ENCODE results near the gene GPAT2. TPM values are rescaled to one million over a fixed set of nuclear protein-coding genes. Genes with fewer than 3 reads are reported as not detected.
"Not testable (repeated sequence)": the region's sequence is repeated elsewhere in the genome, so short reads cannot be mapped to it uniquely, and the experiment has no call there.

GPAT2 gene
- total and polyA plus RNA-seq, 2 of the 8 experiments (the other 6 are each of a cell fraction or from before 2014, with no cell fraction given), result 0.26 to 0.63 TPM

DNA sequence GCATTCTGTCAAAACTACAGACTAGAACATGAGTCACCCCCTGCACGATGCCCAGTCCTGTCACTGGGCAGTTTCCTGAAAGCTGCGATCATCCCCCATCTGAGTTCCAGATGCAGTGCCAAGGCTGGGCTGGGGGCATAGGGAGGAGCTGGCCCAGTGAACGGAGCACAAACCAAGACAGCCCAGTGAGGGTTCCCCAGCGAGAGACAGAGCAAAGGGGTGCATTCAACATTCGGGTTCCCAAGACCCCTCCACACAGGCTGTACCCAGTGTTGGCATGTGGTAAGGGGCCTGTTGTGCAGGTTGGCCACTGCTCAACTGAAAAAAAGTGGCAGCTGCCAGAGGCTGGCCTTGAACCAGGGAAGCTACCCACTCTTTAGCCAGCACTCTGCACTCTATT lies 35.6 kb upstream of the GPAT2 start:
- H3K79me1 ChIP-seq (ENCODE audit: low read depth, low read length); H3K4me1 ChIP-seq (replicated peaks in 1 of 4; ENCODE audit: control insufficient read depth in 3 of 4, insufficient read depth in 4 of 4, low read length in 3 of 4); H3K23me2 ChIP-seq (ENCODE audit: low read depth, low read length); H3K27ac ChIP-seq (ENCODE audit: low read depth, low read length); H2BK120ac ChIP-seq (replicated peaks; ENCODE audit: low read depth, low read length); H3K79me2 ChIP-seq (ENCODE audit: control insufficient read depth in 1 of 2, insufficient read depth in 2 of 2, low read length in 2 of 2); H3K4ac ChIP-seq (replicated peaks; ENCODE audit: insufficient read length, low read depth, low read length); H2AFZ ChIP-seq (ENCODE audit: low read length); H4K20me1 ChIP-seq (replicated peaks in 1 of 2; ENCODE audit: control insufficient read depth in 1 of 2, insufficient read depth in 2 of 2, low read length in 2 of 2); H4K8ac ChIP-seq (ENCODE audit: extremely low read depth, insufficient read depth, low read length); DNase-seq (ENCODE audit: low read depth in 1 of 2, low spot score in 2 of 2); H3K36me3 ChIP-seq (ENCODE audit: control insufficient read depth in 2 of 4, insufficient read depth in 4 of 4, low read length in 3 of 4); H3K4me2 ChIP-seq (ENCODE audit: insufficient read depth in 1 of 2, low read depth in 2 of 2, low read length in 2 of 2); H2BK20ac ChIP-seq (ENCODE audit: low read length); H3K9ac ChIP-seq (replicated peaks in 1 of 4; ENCODE audit: extremely low read depth in 1 of 4, low read depth in 3 of 4, low read length in 3 of 4); H3K18ac ChIP-seq (ENCODE audit: extremely low read depth, low read length); H3K4me3 ChIP-seq (ENCODE audit: extremely low read depth in 1 of 4, insufficient read depth in 2 of 4, low read depth in 3 of 4, low read length in 4 of 4); H3K27me3 ChIP-seq (replicated peaks in 1 of 4; ENCODE audit: control insufficient read depth in 3 of 4, extremely low read depth in 1 of 4, insufficient read depth in 3 of 4, low read length in 3 of 4); H3K9me3 ChIP-seq (ENCODE audit: insufficient read depth in 2 of 2, low read depth in 1 of 2, low read length in 1 of 2); H2AK5ac ChIP-seq (ENCODE audit: low read depth, low read length); H2BK5ac ChIP-seq (ENCODE audit: low read depth, low read length); H2BK15ac ChIP-seq (ENCODE audit: low read length); H4K5ac ChIP-seq (ENCODE audit: insufficient read length, low read depth, low read length); H3K56ac ChIP-seq (replicated peaks; ENCODE audit: insufficient read length, low read depth, low read length); H2BK12ac ChIP-seq (ENCODE audit: low read depth, low read length); H3K23ac ChIP-seq (ENCODE audit: insufficient read length); FAIRE-seq; H3K14ac ChIP-seq (ENCODE audit: insufficient read length); POLR2A ChIA-PET (ENCODE audit: partially characterized antibody); H4K91ac ChIP-seq (replicated peaks; ENCODE audit: insufficient read length, low read length): not testable (repeated sequence)
- CTCF ChIA-PET (ENCODE audit: partially characterized antibody), result interaction anchor here (1.3 kb wide), 1 partner anchor 48 kb away, joined by 3 read pairs; no protein-coding TSS in a partner anchor
- WGBS, 2 experiments (ENCODE audit: extremely low coverage in 1 of 2, insufficient coverage in 1 of 2, insufficient read length in 1 of 2, insufficient replicate concordance in 2 of 2, low coverage in 1 of 2, low lambda C conversion rate in 2 of 2, missing lambda C conversion rate in 1 of 2), result 94% methylated on average over 4 of the region's 5 CpGs; no CpG with 5 or more reads in 1 of the 2 experiments

DNA sequence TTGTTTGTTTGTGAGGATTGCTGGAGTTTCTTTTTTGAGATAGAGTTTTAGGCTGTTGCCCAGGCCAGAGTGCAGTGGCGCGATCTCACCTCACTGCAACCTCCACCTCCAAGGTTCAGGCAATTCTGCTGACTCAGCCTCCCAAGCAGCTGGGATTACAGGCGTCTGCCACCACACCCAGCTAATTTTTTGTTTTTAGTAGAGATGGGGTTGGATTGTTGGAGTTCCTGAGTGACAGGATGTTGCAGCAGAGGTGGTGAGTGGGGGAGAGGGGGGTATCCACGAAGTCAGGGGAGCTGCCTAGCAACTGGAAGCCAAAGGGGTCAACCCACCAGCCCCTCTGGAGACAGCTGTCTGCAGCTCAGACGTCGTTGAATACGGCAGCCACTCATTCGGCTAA lies 35.2 kb upstream of the GPAT2 start:
- H3K9ac ChIP-seq (replicated peaks in 1 of 4; ENCODE audit: extremely low read depth in 1 of 4, low read depth in 3 of 4, low read length in 3 of 4); FAIRE-seq; H2BK15ac ChIP-seq (ENCODE audit: low read length); H3K36me3 ChIP-seq (ENCODE audit: control insufficient read depth in 2 of 4, insufficient read depth in 4 of 4, low read length in 3 of 4); H2AK5ac ChIP-seq (ENCODE audit: low read depth, low read length); CTCF ChIA-PET (ENCODE audit: partially characterized antibody); H3K9me3 ChIP-seq (ENCODE audit: insufficient read depth in 2 of 2, low read depth in 1 of 2, low read length in 1 of 2); H2BK5ac ChIP-seq (ENCODE audit: low read depth, low read length); H2BK120ac ChIP-seq (replicated peaks; ENCODE audit: low read depth, low read length); H3K79me2 ChIP-seq (ENCODE audit: control insufficient read depth in 1 of 2, insufficient read depth in 2 of 2, low read length in 2 of 2); H4K20me1 ChIP-seq (replicated peaks in 1 of 2; ENCODE audit: control insufficient read depth in 1 of 2, insufficient read depth in 2 of 2, low read length in 2 of 2); POLR2A ChIA-PET (ENCODE audit: partially characterized antibody); H4K8ac ChIP-seq (ENCODE audit: extremely low read depth, insufficient read depth, low read length); DNase-seq (ENCODE audit: low read depth in 1 of 2, low spot score in 2 of 2); H3K14ac ChIP-seq (ENCODE audit: insufficient read length); H3K27ac ChIP-seq (ENCODE audit: low read depth, low read length); H3K18ac ChIP-seq (ENCODE audit: extremely low read depth, low read length); H3K56ac ChIP-seq (replicated peaks; ENCODE audit: insufficient read length, low read depth, low read length); H2BK20ac ChIP-seq (ENCODE audit: low read length); H3K4me1 ChIP-seq (replicated peaks in 1 of 4; ENCODE audit: control insufficient read depth in 3 of 4, insufficient read depth in 4 of 4, low read length in 3 of 4); H3K27me3 ChIP-seq (replicated peaks in 1 of 4; ENCODE audit: control insufficient read depth in 3 of 4, extremely low read depth in 1 of 4, insufficient read depth in 3 of 4, low read length in 3 of 4); H3K4me3 ChIP-seq (ENCODE audit: extremely low read depth in 1 of 4, insufficient read depth in 2 of 4, low read depth in 3 of 4, low read length in 4 of 4); H3K79me1 ChIP-seq (ENCODE audit: low read depth, low read length); H3K23ac ChIP-seq (ENCODE audit: insufficient read length); H3K4me2 ChIP-seq (ENCODE audit: insufficient read depth in 1 of 2, low read depth in 2 of 2, low read length in 2 of 2); H2AFZ ChIP-seq (ENCODE audit: low read length); H2BK12ac ChIP-seq (ENCODE audit: low read depth, low read length); H4K91ac ChIP-seq (replicated peaks; ENCODE audit: insufficient read length, low read length); H4K5ac ChIP-seq (ENCODE audit: insufficient read length, low read depth, low read length); H3K4ac ChIP-seq (replicated peaks; ENCODE audit: insufficient read length, low read depth, low read length); H3K23me2 ChIP-seq (ENCODE audit: low read depth, low read length): not testable (repeated sequence)
- WGBS, 2 experiments (ENCODE audit: extremely low coverage in 1 of 2, insufficient coverage in 1 of 2, insufficient read length in 1 of 2, insufficient replicate concordance in 2 of 2, low coverage in 1 of 2, low lambda C conversion rate in 2 of 2, missing lambda C conversion rate in 1 of 2), result 83% methylated on average over 6 of the region's 8 CpGs; no CpG with 5 or more reads in 1 of the 2 experiments
